CD14-positive monocyte (primary cell): ENCODE measurements around the gene GNG13. TPM values are rescaled to one million over a fixed set of nuclear protein-coding genes. Genes with fewer than 3 reads are reported as not detected.

Source experiments
- DNase-seq, 3 donors: peaks; one replicate each; pipeline ENCODE4 v3.0.0-alpha.2; 2011 to 2022
- H2AFZ ChIP-seq: 2 replicates; pipeline ENCODE4 v1.6.0; 2012; ENCODE audit warnings: mild to moderate bottlenecking, low read depth, low read length, inconsistent platforms; ENCODE audit not compliant: insufficient read depth, poor library complexity, severe bottlenecking
- H3K27ac ChIP-seq, 2 donors: 1 replicate in 1 of 2; 2 replicates in 1 of 2; pipeline ENCODE4 v1.5.1; 2012 to 2013; ENCODE audit warnings: low read length in 2 of 2, control low read depth in 1 of 2, inconsistent platforms in 1 of 2, low read depth in 1 of 2, mild to moderate bottlenecking in 1 of 2
- H3K27me3 ChIP-seq, 2 donors: one replicate each; pipeline versions ENCODE4 v1.6.0 to v1.6.1; 2011 to 2013; ENCODE audit warnings: low read length in 2 of 2; ENCODE audit not compliant: control insufficient read depth in 2 of 2, insufficient read depth in 2 of 2
- H3K36me3 ChIP-seq, 2 donors: replicated peaks in 1 of 2; 1 replicate in 1 of 2; 2 replicates in 1 of 2; pipeline versions ENCODE4 v1.5.1 to v1.6.1; 2012 to 2013; ENCODE audit warnings: low read length in 2 of 2, control low read depth in 1 of 2, inconsistent platforms in 1 of 2, mild to moderate bottlenecking in 1 of 2; ENCODE audit not compliant: insufficient read depth in 2 of 2, control insufficient read depth in 1 of 2
- H3K4me1 ChIP-seq, 2 donors: 1 replicate in 1 of 2; 2 replicates in 1 of 2; pipeline versions ENCODE4 v1.5.1 to v1.6.1; 2012 to 2013; ENCODE audit warnings: low read length in 2 of 2, control low read depth in 1 of 2, inconsistent platforms in 1 of 2, mild to moderate bottlenecking in 1 of 2, moderate library complexity in 1 of 2; ENCODE audit not compliant: insufficient read depth in 2 of 2, control insufficient read depth in 1 of 2
- H3K4me2 ChIP-seq: replicated peaks from 2 replicates; pipeline ENCODE3; 2012; ENCODE audit warnings: low read length, moderate library complexity, mild to moderate bottlenecking; ENCODE audit not compliant: poor library complexity, severe bottlenecking; ENCODE audit errors: extremely low read depth
- H3K4me3 ChIP-seq, 3 experiments: fragments of 200-600 bp in 1 of 3; sonication (generic) in 1 of 3; replicated peaks in 1 of 3; 1 replicate in 2 of 3; 2 replicates in 1 of 3; pipeline ENCODE4 v1.5.1; 2011 to 2013; ENCODE audit warnings: low read length in 3 of 3, mild to moderate bottlenecking in 3 of 3, control low read depth in 2 of 3, low read depth in 2 of 3, inconsistent platforms in 1 of 3, moderate library complexity in 1 of 3
- H3K79me2 ChIP-seq: 2 replicates; pipeline ENCODE4 v1.6.0; 2012; ENCODE audit warnings: mild to moderate bottlenecking, control low read depth, inconsistent platforms, low read length, moderate library complexity; ENCODE audit not compliant: insufficient read depth
- H3K9ac ChIP-seq: 2 replicates; pipeline ENCODE4 v1.6.0; 2017; ENCODE audit warnings: low read length, mild to moderate bottlenecking; ENCODE audit not compliant: insufficient read depth, poor library complexity, severe bottlenecking
- H3K9me3 ChIP-seq, 2 donors: replicated peaks in 1 of 2; 1 replicate in 1 of 2; 2 replicates in 1 of 2; pipeline versions ENCODE4 v1.5.1 to v1.6.1; 2012 to 2013; ENCODE audit warnings: low read length in 2 of 2, control low read depth in 1 of 2; ENCODE audit not compliant: control insufficient read depth in 1 of 2, insufficient read depth in 1 of 2
- H4K20me1 ChIP-seq: 2 replicates; pipeline ENCODE4 v1.6.0; 2012; ENCODE audit warnings: mild to moderate bottlenecking, low read length, control low read depth, moderate library complexity; ENCODE audit not compliant: insufficient read depth
- H3K27ac Mint-ChIP-seq, 7 donors: one replicate each; pipeline ENCODE4 v1.8.0; 2020; ENCODE audit warnings: mild to moderate bottlenecking in 7 of 7, mixed read lengths in 7 of 7, moderate library complexity in 6 of 7, inconsistent platforms in 2 of 7
- H3K27me3 Mint-ChIP-seq, 3 donors: one replicate each; pipeline ENCODE4 v1.8.0; 2021 to 2022; ENCODE audit warnings: low read depth in 3 of 3, mild to moderate bottlenecking in 3 of 3, mixed read lengths in 3 of 3, moderate library complexity in 3 of 3, inconsistent platforms in 1 of 3
- H3K36me3 Mint-ChIP-seq, 2 donors: one replicate each; pipeline ENCODE4 v1.8.0; 2020; ENCODE audit warnings: mixed read lengths in 2 of 2, inconsistent platforms in 1 of 2, mild to moderate bottlenecking in 1 of 2
- H3K4me1 Mint-ChIP-seq: one replicate; pipeline ENCODE4 v1.8.0; 2020; ENCODE audit warnings: mild to moderate bottlenecking, mixed read lengths
- H3K4me3 Mint-ChIP-seq, 2 donors: one replicate each; pipeline ENCODE4 v1.8.0; 2020; ENCODE audit warnings: mild to moderate bottlenecking in 2 of 2, mixed read lengths in 2 of 2, moderate library complexity in 1 of 2
- H3K9me3 Mint-ChIP-seq, 7 donors: one replicate each; pipeline ENCODE4 v1.8.0; 2020 to 2022; ENCODE audit warnings: mixed read lengths in 7 of 7, mild to moderate bottlenecking in 6 of 7, moderate library complexity in 6 of 7, inconsistent platforms in 2 of 7
- WGBS: methylation state at CpG from one replicate; pipeline ENCODE4 v1.1.5; 2013; ENCODE audit warnings: missing lambda C conversion rate; ENCODE audit not compliant: insufficient coverage; 5-methylcytosine and 5-hydroxymethylcytosine counted together
- intact Hi-C, 2 donors: fragments of 100-400 bp; cut with micrococcal nuclease; formaldehyde crosslinking; loops; one replicate each; pipeline versions ENCODE4 v1.15.0 to v1.15.1; 2023
- polyA plus RNA-seq, 3 donors: library from polyadenylated mRNA; depleted of rRNA in 1 of 3; unstranded in 2 of 3; stranded (reverse) in 1 of 3; fragments of 300-500 nt in 2 of 3; fragments of >200 nt in 1 of 3; fragmentation: Illumina TruSeq in 2 of 3; gene quantifications; 1 replicate in 2 of 3; 2 replicates in 1 of 3; pipeline ENCODE4 v1.2.3, GENCODE V29; 2012 to 2021
- TF ChIP-seq, protein P1 (sequence below): fragments of 200-600 bp; IDR thresholded peaks from one replicate; pipeline ENCODE4 v1.8.0; 2022; ENCODE audit warnings: antibody characterized with exemption, mild to moderate bottlenecking

GNG13 gene
- polyA plus RNA-seq, 3 donors = not detected

- Histone ChIP-seq H3K4me3 (no peak overlapping the region), H3K4me1 (peaks cover 12 to 18% of the 10 kb centered on the region in 2 donors), H3K9ac (no peak overlapping the region), H3K9me3 (no peaks in the 10 kb centered on the region), H3K4me2 (no peak overlapping the region), H3K36me3 (peaks cover 0 to 4% of the 10 kb centered on the region in 2 donors), H3K27me3 (no peaks in the 10 kb centered on the region), H4K20me1 (peaks cover 6% of the 10 kb centered on the region), H3K27ac (no peak overlapping the region), H2AFZ (no peak overlapping the region), H3K79me2 (peaks cover 17% of the 10 kb centered on the region)
- H3K36me3 Mint-ChIP-seq = peaks cover 10 to 26% of the 10 kb centered on the region in 2 donors
- 92% methylated on average over 41 of the region's 46 CpGs for WGBS
- peaks cover 0 to 2% (median 2%) of the 10 kb centered on the region in 3 donors for H3K27me3 Mint-ChIP-seq
- H3K4me1 Mint-ChIP-seq = peaks cover 6% of the 10 kb centered on the region
- no peak for DNase-seq
- intact Hi-C loops = no loop called here
- H3K9me3 Mint-ChIP-seq = peaks cover 0 to 3% (median 0%) of the 10 kb centered on the region in 7 donors
- TF ChIP-seq, protein P1, sequence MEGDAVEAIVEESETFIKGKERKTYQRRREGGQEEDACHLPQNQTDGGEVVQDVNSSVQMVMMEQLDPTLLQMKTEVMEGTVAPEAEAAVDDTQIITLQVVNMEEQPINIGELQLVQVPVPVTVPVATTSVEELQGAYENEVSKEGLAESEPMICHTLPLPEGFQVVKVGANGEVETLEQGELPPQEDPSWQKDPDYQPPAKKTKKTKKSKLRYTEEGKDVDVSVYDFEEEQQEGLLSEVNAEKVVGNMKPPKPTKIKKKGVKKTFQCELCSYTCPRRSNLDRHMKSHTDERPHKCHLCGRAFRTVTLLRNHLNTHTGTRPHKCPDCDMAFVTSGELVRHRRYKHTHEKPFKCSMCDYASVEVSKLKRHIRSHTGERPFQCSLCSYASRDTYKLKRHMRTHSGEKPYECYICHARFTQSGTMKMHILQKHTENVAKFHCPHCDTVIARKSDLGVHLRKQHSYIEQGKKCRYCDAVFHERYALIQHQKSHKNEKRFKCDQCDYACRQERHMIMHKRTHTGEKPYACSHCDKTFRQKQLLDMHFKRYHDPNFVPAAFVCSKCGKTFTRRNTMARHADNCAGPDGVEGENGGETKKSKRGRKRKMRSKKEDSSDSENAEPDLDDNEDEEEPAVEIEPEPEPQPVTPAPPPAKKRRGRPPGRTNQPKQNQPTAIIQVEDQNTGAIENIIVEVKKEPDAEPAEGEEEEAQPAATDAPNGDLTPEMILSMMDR = no peak
- H3K27ac Mint-ChIP-seq = no peak overlapping the region
- H3K4me3 Mint-ChIP-seq = no peak overlapping the region
Measured at GRCh38 chr16:792221-792995, 8.1 kb downstream of the GNG13 start.

DNA sequence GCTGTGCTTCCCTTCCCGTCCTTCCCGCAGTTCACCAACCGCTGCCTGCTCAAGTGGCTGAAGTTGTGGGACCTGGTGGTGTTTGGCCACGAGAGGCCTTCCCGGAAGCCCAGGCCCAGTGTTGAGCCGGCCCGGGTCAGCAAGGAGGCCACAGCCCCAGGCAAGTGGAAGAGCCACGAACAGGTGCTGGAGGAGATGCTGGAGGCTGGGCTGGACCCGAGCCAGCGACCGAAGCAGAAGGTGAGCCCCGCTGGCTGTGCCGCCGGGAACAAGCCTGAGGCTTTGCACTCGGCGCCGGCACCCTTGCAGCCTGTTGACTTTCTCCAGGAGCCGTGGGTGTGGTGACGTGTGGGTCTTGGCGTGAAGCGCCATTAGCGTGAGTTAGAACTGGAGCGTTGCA, 9.4 kb downstream of the GNG13 start:
- no peaks in the 10 kb centered on the region for H3K9me3 ChIP-seq
- H4K20me1 ChIP-seq = peaks cover 19% of the 10 kb centered on the region
- no peak overlapping the region for H2AFZ ChIP-seq
- no peak overlapping the region for H3K9ac ChIP-seq
- H3K27me3 ChIP-seq = no peaks in the 10 kb centered on the region
- H3K27ac ChIP-seq = no peak overlapping the region
- Mint-ChIP-seq H3K4me3 (no peak overlapping the region), H3K27ac (no peak overlapping the region), H3K27me3 (peaks cover 0 to 2% (median 0%) of the 10 kb centered on the region in 3 donors), H3K4me1 (peaks cover 15% of the 10 kb centered on the region), H3K36me3 (peaks cover 14 to 25% of the 10 kb centered on the region in 2 donors), H3K9me3 (peaks cover 0 to 3% (median 0%) of the 10 kb centered on the region in 7 donors)
- H3K4me1 ChIP-seq = peaks cover 18 to 27% of the 10 kb centered on the region in 2 donors
- peaks cover 8 to 9% of the 10 kb centered on the region in 2 donors for H3K36me3 ChIP-seq
- intact Hi-C loops = no loop called here
- 96% methylated on average over 23 of the region's 23 CpGs for WGBS
- H3K4me3 ChIP-seq = no peak overlapping the region
- peaks cover 24% of the 10 kb centered on the region for H3K79me2 ChIP-seq
- TF ChIP-seq, protein P1 = no peak
- no peak overlapping the region for H3K4me2 ChIP-seq
- no peak for DNase-seq
